GM18519 (cell line): ENCODE data around the gene ZFPM1.

Experiments
- ATAC-seq: cut with Tn5 transposase; IDR thresholded peaks from one replicate; pipeline ENCODE4 v1.9.1; 2021; ENCODE audit warnings: mild to moderate bottlenecking, moderate library complexity; ENCODE audit not compliant: unreplicated experiment, low FRiP score

The ZFPM1 gene

DNA sequence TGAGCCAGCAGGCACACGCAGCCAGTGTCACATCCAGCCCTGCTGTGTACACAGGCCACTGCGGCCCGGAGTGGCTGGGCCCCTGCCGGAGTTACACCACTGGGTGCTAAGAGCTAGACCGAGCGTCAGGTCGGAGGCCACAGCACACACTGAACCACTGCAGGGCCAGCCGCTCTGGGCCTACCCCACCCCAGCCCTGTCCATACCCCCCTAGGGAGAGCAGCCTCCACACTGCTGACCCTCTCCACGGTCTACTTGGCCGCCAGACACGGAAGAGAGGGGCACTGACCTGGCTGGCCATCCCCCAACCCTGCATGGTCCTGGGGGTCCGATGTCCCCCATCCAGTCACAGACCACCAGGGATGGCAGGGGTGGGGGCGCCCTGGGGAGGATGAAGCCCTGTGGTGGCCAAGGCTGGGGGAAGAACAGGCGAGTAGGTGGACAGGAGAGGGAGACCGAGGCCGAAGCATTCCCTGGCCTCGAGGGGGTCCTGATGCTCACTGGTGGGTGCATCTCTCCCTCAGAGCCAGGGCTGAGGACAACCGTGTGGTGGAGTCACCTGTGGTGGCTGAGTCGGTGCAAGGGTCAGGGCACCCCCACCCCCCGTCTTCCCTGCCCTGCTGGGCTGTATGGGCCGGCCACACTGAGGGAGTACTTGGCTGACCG, 82.2 kb downstream of the ZFPM1 start:
- no peak for ATAC-seq

- no peak for ATAC-seq
These were observed 82.8 kb downstream of the ZFPM1 start for GRCh38 chr16:88535857-88536222.

DNA sequence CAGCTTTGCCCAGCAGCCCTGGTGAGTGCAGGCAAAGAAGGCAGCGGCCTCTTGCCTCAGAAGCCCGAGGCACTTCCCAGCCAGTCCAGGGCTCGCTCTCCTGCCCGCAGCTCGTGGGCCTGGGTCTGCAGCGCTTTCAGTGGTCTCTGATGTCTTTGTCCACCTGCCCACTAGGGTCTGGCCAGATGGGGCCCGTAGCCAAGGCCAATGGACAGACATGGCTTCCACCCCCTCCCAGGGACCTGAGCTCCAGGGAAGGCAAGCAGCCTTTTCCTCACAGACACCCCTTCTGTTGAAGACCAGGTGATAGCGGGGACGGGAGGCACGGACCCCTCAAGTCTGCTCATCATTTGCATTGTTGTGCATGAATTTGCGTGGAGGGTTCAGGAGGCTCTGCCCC, 83.4 kb downstream of the ZFPM1 start:
- ATAC-seq = no peak

- no peak for ATAC-seq
These were observed 84.1 kb downstream of the ZFPM1 start for GRCh38 chr16:88536971-88537751.

- no peak for ATAC-seq
These were observed 84.8 kb downstream of the ZFPM1 start for GRCh38 chr16:88537859-88538258.

DNA sequence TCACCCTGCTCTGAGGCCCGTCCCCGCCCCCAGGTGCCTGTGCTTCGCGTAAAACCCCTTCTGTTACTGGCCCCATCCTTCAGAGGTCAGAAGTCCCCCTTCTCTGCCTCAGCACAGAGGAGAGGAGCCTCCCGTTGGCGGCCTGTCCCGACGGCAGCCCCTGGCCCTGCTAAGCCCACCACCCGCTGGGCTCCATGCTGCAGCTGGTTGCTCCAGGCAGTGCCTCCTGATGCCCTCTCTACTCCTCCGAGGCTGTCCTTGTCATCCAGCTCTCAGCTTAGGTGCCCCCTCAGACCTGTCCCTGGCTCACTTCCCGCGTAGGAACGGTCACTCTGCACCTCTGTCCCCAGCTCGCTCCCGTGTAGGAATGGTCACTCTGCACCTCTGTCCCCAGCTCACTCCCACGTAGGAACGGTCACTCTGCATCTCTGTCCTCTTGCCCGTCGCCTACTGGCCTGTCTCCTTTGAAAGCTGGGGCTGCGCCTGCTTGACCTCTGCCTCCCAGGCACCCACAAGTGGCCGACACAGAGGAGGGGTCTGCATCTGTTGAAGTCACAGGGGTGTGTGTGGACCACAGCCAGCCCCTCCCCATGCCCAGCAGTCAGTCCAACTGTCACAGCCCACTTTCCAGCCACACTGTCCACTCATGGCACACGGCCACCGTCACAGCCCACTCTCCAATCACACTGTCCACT, 85.4 kb downstream of the ZFPM1 start:
- ATAC-seq = no peak

DNA sequence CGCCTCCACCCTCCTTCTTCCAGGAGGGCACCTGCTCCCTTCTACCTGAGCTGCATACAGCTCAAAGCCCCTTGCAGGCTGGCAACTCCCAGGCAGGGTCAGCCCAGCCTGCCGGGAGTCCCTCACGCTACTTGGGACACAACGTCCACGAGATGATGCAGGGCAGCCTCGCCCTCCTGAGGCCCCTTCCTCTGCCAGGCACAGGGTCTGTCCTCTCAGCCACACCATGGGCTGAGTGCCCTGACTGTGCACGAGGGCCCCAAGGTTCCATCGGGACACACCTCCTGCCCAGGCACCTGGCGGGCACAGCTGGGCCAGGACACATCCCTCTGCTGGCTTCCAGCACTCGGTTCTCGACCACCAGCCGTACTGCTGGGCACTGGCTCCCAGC, 86.2 kb downstream of the ZFPM1 start:
- no peak for ATAC-seq

DNA sequence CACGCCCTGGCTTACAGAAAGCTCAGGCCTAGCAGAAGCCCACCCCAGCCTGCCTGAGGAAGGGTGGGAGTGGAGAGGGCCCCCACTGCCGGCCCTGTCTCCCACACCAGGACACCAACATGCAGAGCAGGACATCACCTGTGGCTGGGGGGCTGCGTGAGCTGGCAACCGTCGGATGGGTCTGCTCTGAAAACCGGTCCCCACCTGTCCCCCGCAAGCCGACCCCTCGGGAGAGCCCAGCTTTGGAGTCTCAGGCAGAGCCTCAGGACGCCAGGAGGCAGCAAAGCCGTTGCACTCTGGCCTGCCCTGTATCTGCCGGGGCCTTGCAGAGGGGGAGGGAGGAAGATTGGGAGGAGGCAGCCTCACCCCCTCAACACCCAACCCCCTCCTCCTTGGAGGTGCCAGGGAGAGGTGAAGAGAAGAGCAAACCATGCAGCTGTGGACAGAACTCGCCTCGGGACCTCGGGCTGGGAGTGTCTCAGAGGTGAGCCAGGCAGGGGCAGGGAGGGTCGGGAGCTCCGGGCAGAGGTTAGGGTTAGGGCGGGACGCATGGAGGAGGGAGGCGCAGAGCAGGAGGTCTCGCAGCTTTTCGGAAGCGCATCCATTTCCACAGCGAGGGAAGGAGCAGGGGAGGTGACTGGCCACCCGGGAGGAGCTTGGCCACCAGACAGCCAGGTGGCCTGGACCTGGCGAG, 86.7 kb downstream of the ZFPM1 start:
- no peak for ATAC-seq

- ATAC-seq = no peak
These were observed 87.4 kb downstream of the ZFPM1 start for GRCh38 chr16:88540346-88540977.

- no peak for ATAC-seq
These were observed 88.9 kb downstream of the ZFPM1 start for GRCh38 chr16:88541831-88542616.

DNA sequence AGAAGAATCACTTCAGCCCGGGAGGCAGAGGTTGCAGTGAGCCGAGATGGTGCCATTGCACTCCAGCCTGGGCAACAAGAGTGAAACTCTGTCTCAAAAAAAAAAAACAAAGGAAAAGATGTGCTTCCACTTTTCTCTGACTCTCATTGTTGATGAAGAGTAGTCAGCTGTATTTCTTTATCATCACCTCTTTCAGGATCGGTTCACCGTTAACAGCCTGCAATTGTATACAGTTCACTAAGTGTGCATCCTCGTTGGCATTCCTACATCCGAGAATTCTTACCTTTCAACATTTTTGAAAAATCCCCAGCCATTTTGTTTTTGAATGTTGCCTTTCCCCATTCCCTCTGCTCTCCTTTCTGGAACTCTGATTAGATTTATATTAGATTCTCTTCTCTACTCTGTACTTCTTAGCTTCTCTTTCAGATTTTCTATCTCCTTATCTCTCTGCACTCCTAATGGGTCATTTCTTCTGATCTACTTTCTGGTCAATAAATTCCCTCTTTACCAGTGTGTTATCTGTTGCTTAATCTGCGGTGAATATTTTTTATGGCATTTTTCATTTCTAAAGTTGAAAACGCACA, 90.2 kb downstream of the ZFPM1 start:
- ATAC-seq = no peak

DNA sequence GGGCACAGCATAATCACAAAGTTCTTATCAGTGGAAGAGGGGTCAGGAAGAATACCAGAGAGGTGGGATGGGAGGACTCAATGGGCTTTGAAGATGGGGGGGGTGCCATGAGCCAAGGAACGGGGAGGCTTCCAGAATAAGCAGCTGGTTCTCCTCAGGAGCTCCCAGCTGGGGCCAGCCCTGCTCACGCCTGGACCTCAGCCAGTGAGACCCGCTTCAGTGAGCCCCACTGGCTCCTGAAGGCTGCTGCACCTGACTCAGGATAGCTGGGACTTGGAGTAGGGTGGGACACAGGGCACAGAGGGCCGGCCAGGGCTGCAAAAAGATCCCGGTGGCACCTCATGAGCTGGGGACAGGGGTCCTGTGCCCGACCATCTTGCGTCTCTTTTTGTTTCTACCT, 92.7 kb downstream of the ZFPM1 start:
- no peak for ATAC-seq

DNA sequence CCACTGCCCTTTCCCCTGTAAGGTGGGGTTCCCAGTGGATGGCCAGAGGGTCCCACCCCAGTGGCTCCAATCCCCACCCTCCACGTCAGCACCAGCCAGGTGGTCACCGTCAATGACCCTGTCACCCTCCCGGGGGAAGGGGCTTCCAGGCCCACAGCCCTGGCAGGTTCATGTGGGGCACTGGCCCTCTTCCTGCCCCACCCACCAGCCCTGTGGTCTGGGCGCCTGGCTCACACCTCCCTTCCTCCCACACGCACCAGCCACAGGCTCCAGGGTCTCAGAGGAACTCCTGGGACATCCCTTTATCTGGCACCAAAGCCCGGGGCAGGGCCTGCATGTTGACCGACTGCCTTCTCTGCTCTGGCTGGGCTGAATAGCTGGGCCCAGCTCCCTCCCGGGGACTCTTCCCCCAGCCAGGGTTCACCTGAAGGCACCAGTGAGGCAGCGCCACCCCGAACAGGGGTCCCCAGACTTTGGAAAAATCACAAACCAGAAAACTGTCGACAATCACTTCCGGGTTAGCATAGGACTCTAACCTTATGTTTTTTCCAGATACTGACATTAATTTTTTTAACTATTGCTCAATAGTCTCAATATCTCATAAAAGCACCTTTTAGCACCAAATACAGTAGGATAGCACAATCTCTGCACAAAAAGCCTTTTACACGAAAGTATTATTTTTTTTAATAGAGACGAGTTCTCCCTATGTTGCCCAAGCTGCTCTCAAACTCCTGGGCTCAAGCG, 95.2 kb downstream of the ZFPM1 start:
- no peak for ATAC-seq

DNA sequence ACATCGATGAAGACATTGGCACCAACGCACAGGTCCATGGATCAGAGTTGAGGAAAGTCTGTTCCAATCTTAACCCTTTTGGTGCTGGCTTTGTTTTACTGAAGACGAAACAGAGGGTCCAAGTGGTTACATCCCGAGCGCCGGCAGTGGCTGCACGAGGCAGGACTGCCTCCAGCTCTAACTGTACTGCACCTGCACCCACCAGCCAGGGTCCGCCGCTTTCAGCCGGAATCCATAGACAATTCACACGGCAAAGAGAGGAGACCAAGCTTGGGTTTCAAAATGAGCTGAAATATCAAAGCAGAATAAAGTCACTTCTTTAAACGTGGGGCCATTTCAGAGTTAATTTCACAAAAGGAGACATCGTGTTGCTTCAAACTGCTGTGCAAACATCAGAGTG, 95.9 kb downstream of the ZFPM1 start:
- no peak for ATAC-seq

- no peak for ATAC-seq
These were observed 96.7 kb downstream of the ZFPM1 start for GRCh38 chr16:88549671-88550245.

GRCh38 chr16:88550246-88550661, 97.2 kb downstream of the ZFPM1 start:
- ATAC-seq = no peak

- no peak for ATAC-seq
These were observed 99.1 kb downstream of the ZFPM1 start for GRCh38 chr16:88552166-88552565.

- no peak for ATAC-seq
These were observed 99.7 kb downstream of the ZFPM1 start for GRCh38 chr16:88552815-88553214.
